ENCODE measurements around the gene NOL4L. TPM values are rescaled to one million over a fixed set of nuclear protein-coding genes. Genes with fewer than 3 reads are reported as not detected.

Gene NOL4L
- polyA plus RNA-seq, 1 donor (not counting 4 experiments of a cell fraction or from before 2014, with no cell fraction given): 1.0 TPM

GRCh38 chr20:32608664-32609015 is 23.5 kb upstream of the NOL4L start:
- dilution Hi-C loops (cut with MboI; ENCODE audit: extremely low pct_ligation_motif_present, low sequenced_read_pairs): no loop called here

GRCh38 chr20:32607727-32608663 is 22.9 kb upstream of the NOL4L start:
- no peak for DNase-seq (ENCODE audit: low read depth, low spot score)
- H3K27me3 ChIP-seq (ENCODE audit: control insufficient read depth, extremely low read depth, insufficient read depth, low read length): peaks cover 45% of the 10 kb centered on the region
- dilution Hi-C loops (cut with MboI; ENCODE audit: extremely low pct_ligation_motif_present, low sequenced_read_pairs): no loop called here
- no peak overlapping the region for H2AFZ ChIP-seq (ENCODE audit: control insufficient read depth, low read length)
- no peaks in the 10 kb centered on the region for H3K9me3 ChIP-seq (ENCODE audit: control insufficient read depth, low read depth, low read length)
- H3K4me3 ChIP-seq (ENCODE audit: control insufficient read depth in 2 of 3, extremely low read depth in 1 of 3, insufficient read depth in 2 of 3, low read depth in 1 of 3, low read length in 3 of 3): no peak overlapping the region
- H3K27ac ChIP-seq (ENCODE audit: control insufficient read depth, insufficient read depth, low read length): no peak overlapping the region
- TF ChIP-seq, protein P1, sequence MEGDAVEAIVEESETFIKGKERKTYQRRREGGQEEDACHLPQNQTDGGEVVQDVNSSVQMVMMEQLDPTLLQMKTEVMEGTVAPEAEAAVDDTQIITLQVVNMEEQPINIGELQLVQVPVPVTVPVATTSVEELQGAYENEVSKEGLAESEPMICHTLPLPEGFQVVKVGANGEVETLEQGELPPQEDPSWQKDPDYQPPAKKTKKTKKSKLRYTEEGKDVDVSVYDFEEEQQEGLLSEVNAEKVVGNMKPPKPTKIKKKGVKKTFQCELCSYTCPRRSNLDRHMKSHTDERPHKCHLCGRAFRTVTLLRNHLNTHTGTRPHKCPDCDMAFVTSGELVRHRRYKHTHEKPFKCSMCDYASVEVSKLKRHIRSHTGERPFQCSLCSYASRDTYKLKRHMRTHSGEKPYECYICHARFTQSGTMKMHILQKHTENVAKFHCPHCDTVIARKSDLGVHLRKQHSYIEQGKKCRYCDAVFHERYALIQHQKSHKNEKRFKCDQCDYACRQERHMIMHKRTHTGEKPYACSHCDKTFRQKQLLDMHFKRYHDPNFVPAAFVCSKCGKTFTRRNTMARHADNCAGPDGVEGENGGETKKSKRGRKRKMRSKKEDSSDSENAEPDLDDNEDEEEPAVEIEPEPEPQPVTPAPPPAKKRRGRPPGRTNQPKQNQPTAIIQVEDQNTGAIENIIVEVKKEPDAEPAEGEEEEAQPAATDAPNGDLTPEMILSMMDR (optimal IDR thresholded peaks at IDR 0.05 in 1 of 3, IDR thresholded peaks at IDR 0.05 in 1 of 3, conservative IDR thresholded peaks at IDR 0.05 in 1 of 3; ENCODE audit: extremely low read depth in 1 of 3, insufficient read depth in 2 of 3, low read length in 3 of 3): no peak
- no peak for TF ChIP-seq EZH2 (IDR thresholded peaks at IDR 0.05; ENCODE audit: low read length)
- H3K79me2 ChIP-seq (ENCODE audit: control insufficient read depth, insufficient read depth, low read length): no peaks in the 10 kb centered on the region
- no peaks in the 10 kb centered on the region for H3K9me1 ChIP-seq (ENCODE audit: control insufficient read depth, extremely low read depth, insufficient read depth, low read length)
- H3K9ac ChIP-seq (ENCODE audit: control insufficient read depth, extremely low read depth, insufficient read depth, low read length): no peak overlapping the region
- H3K4me1 ChIP-seq (ENCODE audit: control insufficient read depth, extremely low read depth, insufficient read depth, low read length): no peaks in the 10 kb centered on the region
- H4K20me1 ChIP-seq (ENCODE audit: control insufficient read depth, extremely low read depth, insufficient read depth, low read length): no peaks in the 10 kb centered on the region
- no peaks in the 10 kb centered on the region for H3K36me3 ChIP-seq (ENCODE audit: control insufficient read depth in 2 of 2, extremely low read depth in 1 of 2, insufficient read depth in 2 of 2, low read length in 2 of 2)
- no peak overlapping the region for H3K4me2 ChIP-seq (ENCODE audit: control insufficient read depth, extremely low read depth, insufficient read depth, low read depth, low read length)
- FAIRE-seq: no peak

More at GRCh38 chr20:32608664-32609015, 23.5 kb upstream of the NOL4L start:
- no peak for DNase-seq (ENCODE audit: low read depth, low spot score)
- no peak overlapping the region for H3K4me3 ChIP-seq (ENCODE audit: control insufficient read depth in 2 of 3, extremely low read depth in 1 of 3, insufficient read depth in 2 of 3, low read depth in 1 of 3, low read length in 3 of 3)
- H3K27me3 ChIP-seq (ENCODE audit: control insufficient read depth, extremely low read depth, insufficient read depth, low read length): peaks cover 45% of the 10 kb centered on the region
- TF ChIP-seq, protein P1 (optimal IDR thresholded peaks at IDR 0.05 in 1 of 3, IDR thresholded peaks at IDR 0.05 in 1 of 3, conservative IDR thresholded peaks at IDR 0.05 in 1 of 3; ENCODE audit: extremely low read depth in 1 of 3, insufficient read depth in 2 of 3, low read length in 3 of 3): no peak
- no peak for TF ChIP-seq EZH2 (IDR thresholded peaks at IDR 0.05; ENCODE audit: low read length)
- no peaks in the 10 kb centered on the region for H3K79me2 ChIP-seq (ENCODE audit: control insufficient read depth, insufficient read depth, low read length)
- H3K9ac ChIP-seq (ENCODE audit: control insufficient read depth, extremely low read depth, insufficient read depth, low read length): no peak overlapping the region
- FAIRE-seq: no peak
- H3K9me1 ChIP-seq (ENCODE audit: control insufficient read depth, extremely low read depth, insufficient read depth, low read length): no peaks in the 10 kb centered on the region
- H3K27ac ChIP-seq (ENCODE audit: control insufficient read depth, insufficient read depth, low read length): no peak overlapping the region
- no peaks in the 10 kb centered on the region for H4K20me1 ChIP-seq (ENCODE audit: control insufficient read depth, extremely low read depth, insufficient read depth, low read length)
- H3K36me3 ChIP-seq (ENCODE audit: control insufficient read depth in 2 of 2, extremely low read depth in 1 of 2, insufficient read depth in 2 of 2, low read length in 2 of 2): no peaks in the 10 kb centered on the region
- H3K4me1 ChIP-seq (ENCODE audit: control insufficient read depth, extremely low read depth, insufficient read depth, low read length): no peaks in the 10 kb centered on the region
- H3K4me2 ChIP-seq (ENCODE audit: control insufficient read depth, extremely low read depth, insufficient read depth, low read depth, low read length): no peak overlapping the region
- H3K9me3 ChIP-seq (ENCODE audit: control insufficient read depth, low read depth, low read length): no peaks in the 10 kb centered on the region
- no peak overlapping the region for H2AFZ ChIP-seq (ENCODE audit: control insufficient read depth, low read length)

Data from keratinocyte (primary cell).